SK-N-SH treated with all-trans-retinoic acid at 6 μM for 48 hours (cell line): Measurements from ENCODE around the gene XIAP.

Source experiments
- CSDC2 ChIP-seq: fragments of 250-450 bp; sonication (Bioruptor Pico); IDR thresholded peaks from 2 replicates; pipeline ENCODE4 v1.5.0; 2020; ENCODE audit warnings: mild to moderate bottlenecking, moderate library complexity
- ZFP3 ChIP-seq: fragments of 250-450 bp; sonication (Bioruptor Pico); IDR thresholded peaks from 2 replicates; pipeline ENCODE4 v1.5.0; 2020; ENCODE audit warnings: mild to moderate bottlenecking, moderate library complexity
- ZNF565 ChIP-seq: fragments of 450-650 bp; formaldehyde crosslinking; conservative IDR thresholded peaks from 2 replicates; pipeline ENCODE4 v1.5.0; 2020; ENCODE audit warnings: low read depth, mild to moderate bottlenecking, moderate library complexity
- TF ChIP-seq, protein P1 (sequence below): fragments of 250-450 bp; sonication (Bioruptor Pico); IDR thresholded peaks from 2 replicates; pipeline ENCODE4 v1.8.0; 2020; ENCODE audit warnings: mild to moderate bottlenecking, moderate library complexity, borderline replicate concordance
- TF ChIP-seq, protein P2 (sequence below): fragments of 250-450 bp; sonication (Bioruptor Pico); IDR thresholded peaks from 2 replicates; pipeline ENCODE4 v1.5.0; 2020; ENCODE audit warnings: mild to moderate bottlenecking, moderate library complexity

DNA sequence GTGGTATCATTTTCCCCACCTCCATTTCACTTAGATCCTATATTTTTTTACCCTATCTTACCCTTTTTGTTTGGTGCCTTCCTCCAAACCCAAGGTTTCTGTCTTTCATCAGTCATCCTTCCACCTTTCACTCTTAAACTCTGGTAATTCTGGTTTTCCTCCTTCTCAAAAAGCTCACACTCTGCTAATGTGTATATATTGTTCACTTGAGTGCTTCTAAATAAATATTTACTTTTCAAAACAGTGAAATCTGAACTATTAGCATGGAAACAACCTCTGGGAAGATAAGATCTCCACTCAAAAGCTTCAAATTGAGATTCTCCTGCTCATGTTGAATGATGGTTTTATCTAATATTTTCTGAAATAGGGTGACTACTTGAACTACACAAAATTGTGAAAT is 21.5 kb downstream of the XIAP start:
- TF ChIP-seq, protein P1, sequence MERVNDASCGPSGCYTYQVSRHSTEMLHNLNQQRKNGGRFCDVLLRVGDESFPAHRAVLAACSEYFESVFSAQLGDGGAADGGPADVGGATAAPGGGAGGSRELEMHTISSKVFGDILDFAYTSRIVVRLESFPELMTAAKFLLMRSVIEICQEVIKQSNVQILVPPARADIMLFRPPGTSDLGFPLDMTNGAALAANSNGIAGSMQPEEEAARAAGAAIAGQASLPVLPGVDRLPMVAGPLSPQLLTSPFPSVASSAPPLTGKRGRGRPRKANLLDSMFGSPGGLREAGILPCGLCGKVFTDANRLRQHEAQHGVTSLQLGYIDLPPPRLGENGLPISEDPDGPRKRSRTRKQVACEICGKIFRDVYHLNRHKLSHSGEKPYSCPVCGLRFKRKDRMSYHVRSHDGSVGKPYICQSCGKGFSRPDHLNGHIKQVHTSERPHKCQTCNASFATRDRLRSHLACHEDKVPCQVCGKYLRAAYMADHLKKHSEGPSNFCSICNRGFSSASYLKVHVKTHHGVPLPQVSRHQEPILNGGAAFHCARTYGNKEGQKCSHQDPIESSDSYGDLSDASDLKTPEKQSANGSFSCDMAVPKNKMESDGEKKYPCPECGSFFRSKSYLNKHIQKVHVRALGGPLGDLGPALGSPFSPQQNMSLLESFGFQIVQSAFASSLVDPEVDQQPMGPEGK (CRISPR knock-in tag): no peak
- TF ChIP-seq, protein P2, sequence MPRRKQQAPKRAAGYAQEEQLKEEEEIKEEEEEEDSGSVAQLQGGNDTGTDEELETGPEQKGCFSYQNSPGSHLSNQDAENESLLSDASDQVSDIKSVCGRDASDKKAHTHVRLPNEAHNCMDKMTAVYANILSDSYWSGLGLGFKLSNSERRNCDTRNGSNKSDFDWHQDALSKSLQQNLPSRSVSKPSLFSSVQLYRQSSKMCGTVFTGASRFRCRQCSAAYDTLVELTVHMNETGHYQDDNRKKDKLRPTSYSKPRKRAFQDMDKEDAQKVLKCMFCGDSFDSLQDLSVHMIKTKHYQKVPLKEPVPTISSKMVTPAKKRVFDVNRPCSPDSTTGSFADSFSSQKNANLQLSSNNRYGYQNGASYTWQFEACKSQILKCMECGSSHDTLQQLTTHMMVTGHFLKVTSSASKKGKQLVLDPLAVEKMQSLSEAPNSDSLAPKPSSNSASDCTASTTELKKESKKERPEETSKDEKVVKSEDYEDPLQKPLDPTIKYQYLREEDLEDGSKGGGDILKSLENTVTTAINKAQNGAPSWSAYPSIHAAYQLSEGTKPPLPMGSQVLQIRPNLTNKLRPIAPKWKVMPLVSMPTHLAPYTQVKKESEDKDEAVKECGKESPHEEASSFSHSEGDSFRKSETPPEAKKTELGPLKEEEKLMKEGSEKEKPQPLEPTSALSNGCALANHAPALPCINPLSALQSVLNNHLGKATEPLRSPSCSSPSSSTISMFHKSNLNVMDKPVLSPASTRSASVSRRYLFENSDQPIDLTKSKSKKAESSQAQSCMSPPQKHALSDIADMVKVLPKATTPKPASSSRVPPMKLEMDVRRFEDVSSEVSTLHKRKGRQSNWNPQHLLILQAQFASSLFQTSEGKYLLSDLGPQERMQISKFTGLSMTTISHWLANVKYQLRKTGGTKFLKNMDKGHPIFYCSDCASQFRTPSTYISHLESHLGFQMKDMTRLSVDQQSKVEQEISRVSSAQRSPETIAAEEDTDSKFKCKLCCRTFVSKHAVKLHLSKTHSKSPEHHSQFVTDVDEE (CRISPR knock-in tag): no peak
- no peak for TF ChIP-seq ZNF565 (CRISPR knock-in tag)
- TF ChIP-seq ZFP3: no peak
- no peak for TF ChIP-seq CSDC2 (CRISPR knock-in tag)
